Suprapubic skin (tissue), 4 donors: ENCODE results near the gene ZNF324.

Source experiments
- CTCF ChIP-seq, 2 donors: fragments of 200-600 bp in 1 of 2; fragments of 450-650 bp in 1 of 2; sonication (generic) in 1 of 2; IDR thresholded peaks; one replicate each; pipeline ENCODE4 v1.5.1; 2016 to 2019; ENCODE audit warnings: antibody characterized with exemption in 2 of 2, mild to moderate bottlenecking in 1 of 2, moderate library complexity in 1 of 2
- POLR2A ChIP-seq, 2 donors: fragments of 450-650 bp; IDR thresholded peaks; one replicate each; pipeline ENCODE4 v1.6.1; 2017; ENCODE audit warnings: antibody characterized with exemption in 2 of 2, mild to moderate bottlenecking in 2 of 2, moderate library complexity in 2 of 2
- POLR2AphosphoS5 ChIP-seq, 3 donors: sonication (generic); formaldehyde crosslinking; IDR thresholded peaks; one replicate each; pipeline ENCODE4 v1.6.1; 2017; ENCODE audit warnings: antibody characterized with exemption in 3 of 3

DNA sequence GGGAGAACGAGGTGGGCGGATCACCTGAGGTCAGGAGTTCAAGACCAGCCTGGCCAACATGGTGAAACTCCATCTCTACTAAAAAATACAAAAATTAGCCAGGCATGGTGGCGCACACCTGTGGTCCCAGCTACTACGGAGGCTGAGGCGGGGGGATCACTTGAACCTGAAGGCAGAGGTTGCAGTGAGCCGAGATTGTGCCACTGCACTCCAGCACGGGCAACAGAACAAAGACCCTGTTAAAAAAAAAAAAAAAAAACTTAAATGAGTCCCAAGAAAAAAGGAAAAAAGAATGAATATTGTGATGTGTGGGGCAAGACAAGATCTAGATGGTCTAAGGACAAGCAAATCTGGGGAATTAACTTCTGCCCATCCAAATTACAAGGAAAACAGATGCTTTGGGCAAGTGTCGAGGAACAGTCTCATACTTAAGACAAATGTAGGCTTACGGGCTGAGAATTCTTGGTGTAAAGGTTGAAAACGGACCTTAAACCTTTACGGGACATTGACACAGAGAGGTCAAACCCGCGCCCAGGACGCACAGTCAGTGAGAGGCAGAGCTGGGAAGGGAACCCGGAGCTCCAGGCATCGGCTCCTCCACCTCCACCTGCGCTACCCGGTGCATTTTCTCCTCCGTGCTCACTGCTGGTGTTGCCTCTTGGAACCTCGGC is 656 bp upstream of the ZNF324 start:
- TF ChIP-seq CTCF (IDR thresholded peaks at IDR 0.05) (no peak), POLR2AphosphoS5 (IDR thresholded peaks at IDR 0.05) (no peak), POLR2A (IDR thresholded peaks at IDR 0.05) (no peak)
